Measurements from ENCODE around the gene ASIC2.

Gene ASIC2

GRCh38 chr17:33217891-33218290 is 75.2 kb downstream of the ASIC2 start:
- no peak overlapping the region for H3K27ac ChIP-seq
- TF ChIP-seq CTCF (conservative IDR thresholded peaks at IDR 0.05): no peak

- no peak overlapping the region for H3K27ac ChIP-seq
- TF ChIP-seq CTCF (conservative IDR thresholded peaks at IDR 0.05): no peak
Observed at GRCh38 chr17:33214996-33215395, 78.1 kb downstream of the ASIC2 start.

GRCh38 chr17:33210285-33210684 is 82.8 kb downstream of the ASIC2 start:
- no peak overlapping the region for H3K27ac ChIP-seq
- TF ChIP-seq CTCF (conservative IDR thresholded peaks at IDR 0.05): no peak

GRCh38 chr17:33209671-33210070 is 83.4 kb downstream of the ASIC2 start:
- TF ChIP-seq CTCF (conservative IDR thresholded peaks at IDR 0.05): no peak
- no peak overlapping the region for H3K27ac ChIP-seq

- TF ChIP-seq CTCF (conservative IDR thresholded peaks at IDR 0.05): no peak
Observed at GRCh38 chr17:33207231-33207630, 85.9 kb downstream of the ASIC2 start.

GRCh38 chr17:33205552-33205951 is 87.5 kb downstream of the ASIC2 start:
- peak overlapping the region; percentile 41; the same call in 1 of the 2 replicates for H3K27ac ChIP-seq
- no peak for TF ChIP-seq CTCF (conservative IDR thresholded peaks at IDR 0.05)

More at GRCh38 chr17:33207231-33207630, 85.9 kb downstream of the ASIC2 start:
- H3K27ac ChIP-seq: no peak overlapping the region

GRCh38 chr17:33204701-33205100 is 88.4 kb downstream of the ASIC2 start:
- TF ChIP-seq CTCF (conservative IDR thresholded peaks at IDR 0.05): no peak
- H3K27ac ChIP-seq: no peak overlapping the region

GRCh38 chr17:33204156-33204555 is 88.9 kb downstream of the ASIC2 start:
- no peak for TF ChIP-seq CTCF (conservative IDR thresholded peaks at IDR 0.05)
- H3K27ac ChIP-seq: no peak overlapping the region
